ENCODE measurements around the gene CRACR2B.

Gene CRACR2B

GRCh38 chr11:831118-831864 is 3.6 kb downstream of the CRACR2B start:
- TF ChIP-seq CTBP1 (IDR thresholded peaks at IDR 0.05; ENCODE audit: borderline replicate concordance) = no peak
- no peak for TF ChIP-seq NFRKB (IDR thresholded peaks at IDR 0.05)
- no peak for TF ChIP-seq FOXA1 (IDR thresholded peaks at IDR 0.05)
- TF ChIP-seq BHLHE40 (IDR thresholded peaks at IDR 0.05; ENCODE audit: borderline replicate concordance) = no peak
- TF ChIP-seq SUZ12 (IDR thresholded peaks at IDR 0.05) = no peak
- no peak for TF ChIP-seq PKNOX1 (IDR thresholded peaks at IDR 0.05)
- no peak for TF ChIP-seq FOXK2 (IDR thresholded peaks at IDR 0.05)
- no peak for TF ChIP-seq TARDBP (IDR thresholded peaks at IDR 0.05)
- TF ChIP-seq ARNT (IDR thresholded peaks at IDR 0.05) = no peak
- no peak for TF ChIP-seq L3MBTL2 (conservative IDR thresholded peaks at IDR 0.05)
- no peak for TF ChIP-seq FOXM1 (IDR thresholded peaks at IDR 0.05; ENCODE audit: borderline replicate concordance)
- no peak for TF ChIP-seq ELF4 (IDR thresholded peaks at IDR 0.05)
- no peak for TF ChIP-seq ZNF384 (IDR thresholded peaks at IDR 0.05)
- no peak for TF ChIP-seq LEF1 (IDR thresholded peaks at IDR 0.05; ENCODE audit: borderline replicate concordance)
- TF ChIP-seq SP1 (IDR thresholded peaks at IDR 0.05) = no peak
- no peak for TF ChIP-seq HDGF (IDR thresholded peaks at IDR 0.05; ENCODE audit: borderline replicate concordance)
- CTCF ChIA-PET = interaction anchor here (1.2 kb wide), 1 partner anchor 17 kb away, joined by 3 read pairs; no protein-coding TSS in a partner anchor
- POLR2A ChIA-PET = interaction anchor here (1.0 to 8.0 kb wide), 6 partner anchors 9 to 27 kb away, joined by 3 to 63 read pairs (median 8); partner anchors contain the start of genes PNPLA2, POLR2L, RPLP2 and TSPAN4
- DNase-seq (ENCODE audit: extremely low spot score) = no peak

- TF ChIP-seq FOXM1 (IDR thresholded peaks at IDR 0.05; ENCODE audit: borderline replicate concordance) = peak; percentile 35; the same call in 1 of the 2 replicates
- no peak for TF ChIP-seq TARDBP (IDR thresholded peaks at IDR 0.05)
- no peak for TF ChIP-seq SP1 (IDR thresholded peaks at IDR 0.05)
- TF ChIP-seq LEF1 (IDR thresholded peaks at IDR 0.05; ENCODE audit: borderline replicate concordance) = no peak
- TF ChIP-seq CTBP1 (IDR thresholded peaks at IDR 0.05; ENCODE audit: borderline replicate concordance) = no peak
- no peak for TF ChIP-seq FOXK2 (IDR thresholded peaks at IDR 0.05)
- TF ChIP-seq BHLHE40 (IDR thresholded peaks at IDR 0.05; ENCODE audit: borderline replicate concordance) = no peak
- DNase-seq (ENCODE audit: extremely low spot score) = no peak
- CTCF ChIA-PET = interaction anchor here (1.2 kb wide), 1 partner anchor 17 kb away, joined by 3 read pairs; no protein-coding TSS in a partner anchor
- POLR2A ChIA-PET = interaction anchor here (0.6 to 8.0 kb wide), 9 partner anchors 10 to 187 kb away, joined by 3 to 63 read pairs (median 4); partner anchors contain the start of genes PNPLA2, POLR2L, RPLP2 and TSPAN4
Measured at GRCh38 chr11:831961-832528, 4.3 kb downstream of the CRACR2B start.

GRCh38 chr11:832529-833113 is 4.9 kb downstream of the CRACR2B start, which contains the start of gene CD151:
Gene CD151, plus strand, starts transcription at chr11:832952. Its CDS starts 3,118 bp downstream, at chr11:836070.
- peak; percentile 64 for DNase-seq (ENCODE audit: extremely low spot score)
- TF ChIP-seq SP1 (IDR thresholded peaks at IDR 0.05) (no peak), L3MBTL2 (conservative IDR thresholded peaks at IDR 0.05) (no peak), ELF4 (IDR thresholded peaks at IDR 0.05) (no peak), FOXK2 (IDR thresholded peaks at IDR 0.05) (no peak), CTBP1 (IDR thresholded peaks at IDR 0.05; ENCODE audit: borderline replicate concordance) (no peak), SUZ12 (IDR thresholded peaks at IDR 0.05) (no peak), FOXM1 (IDR thresholded peaks at IDR 0.05; ENCODE audit: borderline replicate concordance) (no peak), BHLHE40 (IDR thresholded peaks at IDR 0.05; ENCODE audit: borderline replicate concordance) (no peak), TARDBP (IDR thresholded peaks at IDR 0.05) (no peak), FOXA1 (IDR thresholded peaks at IDR 0.05) (no peak), ARNT (IDR thresholded peaks at IDR 0.05) (no peak), NFRKB (IDR thresholded peaks at IDR 0.05) (no peak), LEF1 (IDR thresholded peaks at IDR 0.05; ENCODE audit: borderline replicate concordance) (no peak), HDGF (IDR thresholded peaks at IDR 0.05; ENCODE audit: borderline replicate concordance) (no peak), ZNF384 (IDR thresholded peaks at IDR 0.05) (no peak), PKNOX1 (IDR thresholded peaks at IDR 0.05) (no peak)
- CTCF ChIA-PET = no interaction called here
- POLR2A ChIA-PET = interaction anchor here (0.6 to 8.0 kb wide), 6 partner anchors 10 to 187 kb away, joined by 3 to 63 read pairs (median 4); partner anchors contain the start of genes PNPLA2, POLR2L, RPLP2 and TSPAN4

- CTCF ChIA-PET = interaction anchor here (1.4 kb wide), 1 partner anchor 10 kb away, joined by 4 read pairs; the partner anchor contains the start of gene TSPAN4
- POLR2A ChIA-PET = interaction anchor here (0.5 to 8.0 kb wide), 9 partner anchors 9 to 55 kb away, joined by 3 to 63 read pairs (median 5); partner anchors contain the start of genes PNPLA2, POLR2L, RPLP2 and TSPAN4
- peak; percentile 51 for DNase-seq (ENCODE audit: extremely low spot score)
Measured at GRCh38 chr11:833114-833791, 5.5 kb downstream of the CRACR2B start.

More at GRCh38 chr11:833114-833791, 5.5 kb downstream of the CRACR2B start:
- TF ChIP-seq CTBP1 (IDR thresholded peaks at IDR 0.05; ENCODE audit: borderline replicate concordance) (no peak), PKNOX1 (IDR thresholded peaks at IDR 0.05) (no peak), L3MBTL2 (conservative IDR thresholded peaks at IDR 0.05) (no peak), TARDBP (IDR thresholded peaks at IDR 0.05) (no peak), FOXM1 (IDR thresholded peaks at IDR 0.05; ENCODE audit: borderline replicate concordance) (no peak), ARNT (IDR thresholded peaks at IDR 0.05) (no peak), FOXK2 (IDR thresholded peaks at IDR 0.05) (no peak), LEF1 (IDR thresholded peaks at IDR 0.05; ENCODE audit: borderline replicate concordance) (no peak), SUZ12 (IDR thresholded peaks at IDR 0.05) (no peak), ZNF384 (IDR thresholded peaks at IDR 0.05) (no peak), FOXA1 (IDR thresholded peaks at IDR 0.05) (no peak), NFRKB (IDR thresholded peaks at IDR 0.05) (no peak), HDGF (IDR thresholded peaks at IDR 0.05; ENCODE audit: borderline replicate concordance) (no peak)

All from HEK293T (cell line).